HepG2 (cell line): ENCODE data around the gene PDGFRB. TPM values are rescaled to one million over a fixed set of nuclear protein-coding genes. Genes with fewer than 3 reads are reported as not detected.

Source experiments
- ATAC-seq: fragments of 200-7000 bp; cut with Tn5 transposase; 3 replicates; pipeline ENCODE4 v1.9.1; 2020; ENCODE audit warnings: mild to moderate bottlenecking, moderate library complexity
- BruUV-seq: library from RNA; stranded (reverse); fragments of 400-500 nt; replicated peaks from 2 replicates; lab custom pipeline; 2021; lab: Mats Ljungman, UMichigan
- CTCF ChIA-PET: fragments of 300-600 bp; formaldehyde crosslinking; extraction: SDS; loops from one replicate; lab custom pipeline; 2021; ENCODE audit warnings: low total read pairs, inconsistent platforms, low intra/inter-chr PET ratio; lab: Yijun Ruan, JAX
- POLR2A ChIA-PET: fragments of 350-600 bp; sonication (Branson Sonifier 250); formaldehyde crosslinking; loops from one replicate; lab custom pipeline; 2020; ENCODE audit warnings: antibody characterized with exemption, inconsistent platforms; lab: Yijun Ruan, JAX
- DNase-seq: peaks from one replicate; pipeline ENCODE4 v3.0.0-alpha.2; 2015; ENCODE audit warnings: low spot score
- FAIRE-seq: peaks from 3 replicates; lab custom pipeline; 2011; peaks lifted over from hg19 to GRCh38; lab: Jason Lieb, UNC
- H2AFZ ChIP-seq: one replicate; pipeline ENCODE4 v1.6.1; 2011; ENCODE audit warnings: low read length, inconsistent platforms
- H3K27ac ChIP-seq: fragments of 300-600 bp; 3 replicates; pipeline ENCODE4 v1.8.0; 2011; ENCODE audit warnings: mixed run types, mild to moderate bottlenecking, mixed read lengths, low read length, inconsistent platforms; ENCODE audit not compliant: insufficient read depth; ENCODE audit errors: extremely low read length
- H3K27me3 ChIP-seq, 2 experiments: fragments of 200-600 bp in 1 of 2; 2 replicates in 1 of 2; 3 replicates in 1 of 2; pipeline versions ENCODE4 v1.6.0 to v1.8.0; 2011; ENCODE audit warnings: low read length in 2 of 2, mild to moderate bottlenecking in 2 of 2, moderate library complexity in 2 of 2, inconsistent platforms in 1 of 2; ENCODE audit not compliant: insufficient read depth in 2 of 2, control insufficient read depth in 1 of 2
- H3K36me3 ChIP-seq, 2 experiments: fragments of 200-600 bp in 1 of 2; replicated peaks in 1 of 2; 2 replicates in 1 of 2; 3 replicates in 1 of 2; pipeline versions ENCODE4 v1.5.1 to v1.8.0; 2011; ENCODE audit warnings: low read length in 2 of 2, inconsistent platforms in 1 of 2; ENCODE audit not compliant: insufficient read depth in 2 of 2, control insufficient read depth in 1 of 2
- H3K4me1 ChIP-seq: 2 replicates; pipeline ENCODE4 v1.5.1; 2012; ENCODE audit warnings: low read length, inconsistent platforms; ENCODE audit not compliant: insufficient read depth
- H3K4me2 ChIP-seq: 2 replicates; pipeline ENCODE4 v1.6.0; 2011; ENCODE audit warnings: low read depth, low read length, inconsistent platforms
- H3K4me3 ChIP-seq, 3 experiments: fragments of 200-600 bp in 1 of 3; sonication (generic), shearing (Covaris generic) in 1 of 3; replicated peaks in 1 of 3; 2 replicates each; pipeline ENCODE4 v1.5.1; 2011 to 2016; ENCODE audit warnings: low read length in 3 of 3, inconsistent platforms in 2 of 3, low read depth in 2 of 3, mild to moderate bottlenecking in 2 of 3, control low read depth in 1 of 3, mixed read lengths in 1 of 3; ENCODE audit not compliant: insufficient read depth in 1 of 3
- H3K79me2 ChIP-seq: one replicate; pipeline ENCODE4 v1.6.1; 2011; ENCODE audit warnings: low read length, inconsistent platforms; ENCODE audit not compliant: insufficient read depth
- H3K9ac ChIP-seq: 2 replicates; pipeline ENCODE4 v1.6.0; 2011; ENCODE audit warnings: mild to moderate bottlenecking, low read depth, low read length, inconsistent platforms; ENCODE audit not compliant: insufficient read depth
- H3K9me3 ChIP-seq: 2 replicates; pipeline ENCODE4 v1.5.1; 2012; ENCODE audit warnings: mild to moderate bottlenecking, low read length
- H4K20me1 ChIP-seq: 2 replicates; pipeline ENCODE4 v1.6.0; 2011; ENCODE audit warnings: inconsistent platforms, mild to moderate bottlenecking, low read length, moderate library complexity; ENCODE audit not compliant: insufficient read depth
- CEBPB ChIP-seq: IDR thresholded peaks from 2 replicates; pipeline ENCODE4 v1.6.1; 2011; ENCODE audit warnings: low read depth, low read length, improper control_type of control experiment, borderline replicate concordance
- HNRNPL ChIP-seq: fragments of 200-400 bp; formaldehyde crosslinking; IDR thresholded peaks from 2 replicates; pipeline ENCODE4 v1.6.1; 2017; ENCODE audit warnings: mild to moderate bottlenecking, low read depth, low read length
- NFAT5 ChIP-seq: sonication (generic); formaldehyde crosslinking; IDR thresholded peaks from 2 replicates; pipeline ENCODE4 v1.4.0; 2020; ENCODE audit warnings: missing genetic modification reagents
- PAF1 ChIP-seq: IDR thresholded peaks from 2 replicates; pipeline ENCODE4 v1.6.1; 2016; ENCODE audit warnings: missing genetic modification reagents, missing compliant biosample characterization
- PLRG1 ChIP-seq: fragments of 450-650 bp; conservative IDR thresholded peaks from 2 replicates; pipeline ENCODE4 v1.6.1; 2016
- ZNF142 ChIP-seq: sonication (generic); formaldehyde crosslinking; IDR thresholded peaks from 2 replicates; pipeline ENCODE4 v1.4.0; 2020; ENCODE audit warnings: missing genetic modification reagents
- ZNF510 ChIP-seq: sonication (generic); formaldehyde crosslinking; IDR thresholded peaks from 2 replicates; pipeline ENCODE4 v1.4.0; 2020; ENCODE audit warnings: low read depth, mild to moderate bottlenecking, missing genetic modification reagents
- ZNF674 ChIP-seq: sonication (generic); formaldehyde crosslinking; IDR thresholded peaks from 2 replicates; pipeline ENCODE4 v1.5.0; 2020; ENCODE audit warnings: low read depth, mild to moderate bottlenecking, missing genetic modification reagents
- ZNF776 ChIP-seq: sonication (generic); formaldehyde crosslinking; IDR thresholded peaks from 2 replicates; pipeline ENCODE4 v1.4.0; 2020; ENCODE audit warnings: mild to moderate bottlenecking, missing genetic modification reagents
- ZSCAN20 ChIP-seq: sonication (generic); formaldehyde crosslinking; IDR thresholded peaks from 2 replicates; pipeline ENCODE4 v1.4.0; 2020; ENCODE audit warnings: missing genetic modification reagents, mild to moderate bottlenecking, borderline replicate concordance
- WGBS: methylation state at CpG from one replicate; pipeline ENCODE4 v1.1.6; 2017; ENCODE audit warnings: low lambda C conversion rate; 5-methylcytosine and 5-hydroxymethylcytosine counted together
- in situ Hi-C: cut with HindIII; loops from 2 replicates; pipeline ENCODE4 v1.10.0; 2017; ENCODE audit warnings: low pct_unique_long_range_greater_than_20kb; ENCODE audit not compliant: extremely low pct_ligation_motif_present
- intact Hi-C: fragments of 100-400 bp; cut with micrococcal nuclease; formaldehyde crosslinking; loops from one replicate; pipeline ENCODE4 v1.10.0; 2022; ENCODE audit not compliant: unreplicated experiment
- polyA plus RNA-seq, 8 experiments: library from polyadenylated mRNA; depleted of rRNA in 3 of 8; stranded (reverse) in 7 of 8; unstranded in 1 of 8; fragments of >200 nt; fragmentation: Illumina TruSeq in 4 of 8; extraction: Trizol in 4 of 8; gene quantifications; 2 replicates each; pipeline versions ENCODE4 v1.2.1 to v1.2.3, GENCODE V29; 2011 to 2016; ENCODE audit warnings: low read depth in 4 of 8, missing spikeins in 1 of 8, mixed read lengths in 1 of 8; ENCODE audit not compliant: insufficient read depth in 1 of 8
- total RNA-seq, 5 experiments: library from RNA; depleted of rRNA; stranded (reverse); fragments of >200 nt; fragmentation: Illumina TruSeq; extraction: Trizol; gene quantifications; 2 replicates each; pipeline ENCODE4 v1.2.3, GENCODE V29; 2016; ENCODE audit warnings: low read depth in 1 of 5

The PDGFRB gene
- total and polyA plus RNA-seq, 2 of the 13 experiments (the other 11 are each of a cell fraction or from before 2014, with no cell fraction given) = 4.0 to 21.0 TPM

- no peak for TF ChIP-seq NFAT5 (CRISPR knock-in tag)
Measured at GRCh38 chr5:150138551-150139265, 16.9 kb downstream of the PDGFRB start (continued).

GRCh38 chr5:150137997-150138396, 17.6 kb downstream of the PDGFRB start:
- intact Hi-C loops = loop anchor here (1.0 to 5.0 kb wide), 2 partner anchors 35 to 219 kb away; partner anchors contain the start of gene TCOF1
- Histone ChIP-seq H2AFZ (no peak overlapping the region), H3K27ac (peak overlapping the region; percentile 91), H3K4me1 (peaks cover 90% of the 10 kb centered on the region), H3K9me3 (no peaks in the 10 kb centered on the region), H3K4me2 (peak overlapping the region; percentile 100), H3K9ac (peak overlapping the region; percentile 85), H3K27me3 (no peaks in the 10 kb centered on the region), H3K79me2 (peaks cover 2% of the 10 kb centered on the region), H3K4me3 (peak overlapping the region; percentile 48 to 76 (median 64)), H4K20me1 (no peaks in the 10 kb centered on the region), H3K36me3 (no peaks in the 10 kb centered on the region)
- DNase-seq = peak; percentile 37
- WGBS = 36% methylated on average over 2 of the region's 5 CpGs
- ATAC-seq = peak; percentile 18
- no peak for FAIRE-seq
- ChIA-PET POLR2A (interaction anchor here (1.0 to 3.6 kb wide), 9 partner anchors 16 to 405 kb away, joined by 3 to 31 read pairs (median 5); partner anchors contain the start of genes CD74 and PDGFRB), CTCF (no interaction called here)
- BruUV-seq = TSS peak; percentile 85
- in situ Hi-C loops = no loop called here
- TF ChIP-seq ZNF674 (CRISPR knock-in tag) (no peak), PAF1 (no peak), ZNF510 (CRISPR knock-in tag) (0 out of 2 replicates have a peak, but pooled peaks have one; percentile 74), ZSCAN20 (CRISPR knock-in tag) (no peak), CEBPB (peak; percentile 39; the same call in 1 of the 2 replicates), PLRG1 (no peak), ZNF142 (CRISPR knock-in tag) (peak; percentile 24; the same call in 1 of the 2 replicates), ZNF776 (CRISPR knock-in tag) (peak; percentile 68; the same call in 1 of the 2 replicates), HNRNPL (0 out of 2 replicates have a peak, but pooled peaks have one; percentile 41)
